Mucosa of descending colon (tissue), 3 donors: ENCODE data around the gene PXDN. TPM values are rescaled to one million over a fixed set of nuclear protein-coding genes. Genes with fewer than 3 reads are reported as not detected.
A peak's percentile ranks its signal among the peaks of the same experiment; 100 is the strongest.
"Not testable (repeated sequence)": the region's sequence is repeated elsewhere in the genome, so short reads cannot be mapped to it uniquely, and the experiment has no call there.

ENCODE experiments used
- ATAC-seq: fragments of 200-7000 bp; cut with Tn5 transposase; one replicate; pipeline ENCODE4 v1.9.1; 2020; ENCODE audit warnings: mild to moderate bottlenecking, moderate library complexity
- DNase-seq, 3 donors: peaks; one replicate each; pipeline ENCODE4 v3.0.0-alpha.2; 2020
- H3K36me3 ChIP-seq: fragments of 200-600 bp; one replicate; pipeline ENCODE4 v1.8.0; 2021; ENCODE audit warnings: low read depth, mild to moderate bottlenecking
- H3K4me1 ChIP-seq: fragments of 200-600 bp; one replicate; pipeline ENCODE4 v1.8.0; 2021; ENCODE audit warnings: low read depth, mild to moderate bottlenecking
- H3K4me3 ChIP-seq: fragments of 200-600 bp; one replicate; pipeline ENCODE4 v1.8.0; 2021; ENCODE audit warnings: mild to moderate bottlenecking
- H3K9me3 ChIP-seq: fragments of 200-600 bp; one replicate; pipeline ENCODE4 v1.8.0; 2021; ENCODE audit warnings: mild to moderate bottlenecking
- intact Hi-C, 2 donors: fragments of 100-400 bp; cut with DNase I in 1 of 2; cut with micrococcal nuclease in 1 of 2; formaldehyde crosslinking; loops; one replicate each; pipeline versions ENCODE4 v1.11.0 to v1.11.1; 2022; cut with DNase I, micrococcal nuclease
- total RNA-seq, 3 donors: library from RNA; stranded (reverse); fragmentation: NEBNext Ultra II Directional in 2 of 3; extraction: Animal tissue kit (Norgen Biotek cat#: 25700) in 2 of 3; gene quantifications; one replicate each; pipeline versions ENCODE4 v1.2.1 to v1.2.4, GENCODE V29; 2021 to 2023
- TF ChIP-seq, protein P1 (sequence below): fragments of 200-600 bp; IDR thresholded peaks from one replicate; pipeline ENCODE4 v1.8.0; 2022; ENCODE audit warnings: antibody characterized with exemption, mild to moderate bottlenecking
- donor health status: DM: no; HTN: no; CAD: no; lungs with moderate emphysema.
- donor health status: DM: no; HTN: no; CAD: no.
- donor health status: DM: no; HTN: yes; CAD: no.

PXDN gene
- total RNA-seq, 3 donors from 2014 or later, result 9.3 to 52.4 (median 11.9) TPM

DNA sequence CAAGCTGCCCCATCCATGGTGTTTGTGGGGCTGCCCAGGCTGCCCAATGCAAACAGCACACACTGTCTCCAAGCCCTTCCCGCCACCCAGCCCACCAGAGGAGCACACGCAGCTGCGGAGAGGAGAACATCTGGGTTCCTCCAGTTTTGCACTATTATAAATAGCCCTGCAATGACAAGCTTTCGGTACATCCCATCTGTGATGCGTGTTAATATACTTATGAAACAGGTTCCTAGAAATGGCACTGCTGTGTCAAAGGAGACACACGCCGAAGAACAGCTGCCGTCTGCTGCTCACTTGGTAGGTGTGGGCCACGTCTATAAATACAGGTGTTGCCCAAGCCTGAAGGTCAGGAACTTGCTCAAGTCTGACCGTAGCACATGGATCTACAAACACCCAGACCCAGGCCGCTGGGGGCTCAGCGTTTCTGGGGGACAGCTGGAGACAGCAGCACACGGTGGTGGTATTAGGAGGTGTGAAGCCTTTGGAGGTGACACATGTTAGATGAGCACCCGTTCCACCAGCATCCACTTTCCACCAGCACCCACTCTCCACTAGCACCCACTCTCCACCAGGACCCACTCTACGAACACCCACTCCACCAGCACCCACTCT is 34.3 kb downstream of the PXDN start:
- intact Hi-C loops, result no loop called here
- DNase-seq, result no peak
- Histone ChIP-seq H3K36me3 (no peaks in the 10 kb centered on the region), H3K4me1 (peaks cover 15% of the 10 kb centered on the region), H3K9me3 (no peaks in the 10 kb centered on the region), H3K4me3 (no peak overlapping the region)
- no peak for ATAC-seq
- TF ChIP-seq, protein P1, sequence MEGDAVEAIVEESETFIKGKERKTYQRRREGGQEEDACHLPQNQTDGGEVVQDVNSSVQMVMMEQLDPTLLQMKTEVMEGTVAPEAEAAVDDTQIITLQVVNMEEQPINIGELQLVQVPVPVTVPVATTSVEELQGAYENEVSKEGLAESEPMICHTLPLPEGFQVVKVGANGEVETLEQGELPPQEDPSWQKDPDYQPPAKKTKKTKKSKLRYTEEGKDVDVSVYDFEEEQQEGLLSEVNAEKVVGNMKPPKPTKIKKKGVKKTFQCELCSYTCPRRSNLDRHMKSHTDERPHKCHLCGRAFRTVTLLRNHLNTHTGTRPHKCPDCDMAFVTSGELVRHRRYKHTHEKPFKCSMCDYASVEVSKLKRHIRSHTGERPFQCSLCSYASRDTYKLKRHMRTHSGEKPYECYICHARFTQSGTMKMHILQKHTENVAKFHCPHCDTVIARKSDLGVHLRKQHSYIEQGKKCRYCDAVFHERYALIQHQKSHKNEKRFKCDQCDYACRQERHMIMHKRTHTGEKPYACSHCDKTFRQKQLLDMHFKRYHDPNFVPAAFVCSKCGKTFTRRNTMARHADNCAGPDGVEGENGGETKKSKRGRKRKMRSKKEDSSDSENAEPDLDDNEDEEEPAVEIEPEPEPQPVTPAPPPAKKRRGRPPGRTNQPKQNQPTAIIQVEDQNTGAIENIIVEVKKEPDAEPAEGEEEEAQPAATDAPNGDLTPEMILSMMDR, result no peak

DNA sequence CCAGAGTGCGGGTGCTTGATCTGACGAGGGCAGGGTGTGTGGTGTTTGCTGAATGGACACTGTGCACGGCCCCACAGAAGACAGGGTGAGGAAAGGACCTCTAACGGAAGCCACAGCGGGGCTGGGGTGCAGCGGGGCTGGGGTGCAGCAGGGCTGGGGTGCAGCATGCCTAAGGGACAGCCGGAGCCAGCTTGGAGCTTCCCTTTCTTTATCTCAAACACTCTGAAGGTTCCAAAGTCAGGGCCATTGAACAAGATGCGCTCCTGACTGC is 35.0 kb downstream of the PXDN start:
- no peaks in the 10 kb centered on the region for H3K9me3 ChIP-seq
- H3K36me3 ChIP-seq, result no peaks in the 10 kb centered on the region
- no peak overlapping the region for H3K4me3 ChIP-seq
- DNase-seq, result no peak
- peaks cover 15% of the 10 kb centered on the region for H3K4me1 ChIP-seq
- no peak for ATAC-seq
- intact Hi-C loops, result no loop called here
- TF ChIP-seq, protein P1, result no peak

DNA sequence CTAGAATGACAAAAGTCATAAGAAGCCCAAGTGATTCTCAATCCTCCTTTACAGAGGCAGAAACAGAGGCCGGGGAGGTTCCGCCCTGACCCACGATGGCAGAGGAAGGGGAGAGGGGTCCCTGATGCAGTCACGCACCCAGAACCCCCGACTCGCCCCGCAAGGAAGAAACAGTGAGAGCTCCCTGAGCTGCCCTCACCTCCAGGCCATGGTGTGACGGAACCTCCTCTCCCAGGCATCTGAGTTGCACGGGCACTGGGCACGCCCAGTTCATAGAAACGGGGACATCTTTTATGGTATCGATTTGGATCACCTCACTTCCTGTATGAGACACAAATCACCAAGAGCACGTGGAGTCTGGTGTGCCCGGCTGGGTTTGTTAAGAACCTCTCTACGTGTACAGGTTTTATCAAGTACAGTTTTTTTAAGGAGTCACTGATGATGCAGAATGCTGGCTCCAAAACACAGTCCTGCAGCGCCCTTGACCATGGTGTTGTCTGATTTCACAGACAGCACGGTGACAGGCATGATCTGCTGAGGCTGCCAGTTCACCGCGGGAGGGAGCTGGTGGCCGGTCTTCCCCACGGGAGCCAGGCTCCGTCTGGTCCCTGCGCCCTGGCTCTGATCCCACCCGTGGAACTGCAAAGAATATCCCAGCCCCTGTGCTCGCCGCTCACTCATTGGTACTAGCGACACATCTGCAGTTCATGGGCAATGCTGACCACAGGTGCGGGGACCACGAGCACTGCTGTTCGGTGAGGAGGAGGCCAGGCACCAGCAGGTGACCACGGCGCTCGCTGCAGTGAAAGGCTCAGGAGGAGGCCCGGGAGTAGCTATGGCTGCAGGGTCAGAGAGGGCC is 35.6 kb downstream of the PXDN start:
- ATAC-seq (peak; percentile 66), DNase-seq (no peak)
- H3K9me3 ChIP-seq, result no peaks in the 10 kb centered on the region
- intact Hi-C loops, result no loop called here
- TF ChIP-seq, protein P1, result no peak
- peaks cover 15% of the 10 kb centered on the region for H3K4me1 ChIP-seq
- no peaks in the 10 kb centered on the region for H3K36me3 ChIP-seq
- no peak overlapping the region for H3K4me3 ChIP-seq

DNA sequence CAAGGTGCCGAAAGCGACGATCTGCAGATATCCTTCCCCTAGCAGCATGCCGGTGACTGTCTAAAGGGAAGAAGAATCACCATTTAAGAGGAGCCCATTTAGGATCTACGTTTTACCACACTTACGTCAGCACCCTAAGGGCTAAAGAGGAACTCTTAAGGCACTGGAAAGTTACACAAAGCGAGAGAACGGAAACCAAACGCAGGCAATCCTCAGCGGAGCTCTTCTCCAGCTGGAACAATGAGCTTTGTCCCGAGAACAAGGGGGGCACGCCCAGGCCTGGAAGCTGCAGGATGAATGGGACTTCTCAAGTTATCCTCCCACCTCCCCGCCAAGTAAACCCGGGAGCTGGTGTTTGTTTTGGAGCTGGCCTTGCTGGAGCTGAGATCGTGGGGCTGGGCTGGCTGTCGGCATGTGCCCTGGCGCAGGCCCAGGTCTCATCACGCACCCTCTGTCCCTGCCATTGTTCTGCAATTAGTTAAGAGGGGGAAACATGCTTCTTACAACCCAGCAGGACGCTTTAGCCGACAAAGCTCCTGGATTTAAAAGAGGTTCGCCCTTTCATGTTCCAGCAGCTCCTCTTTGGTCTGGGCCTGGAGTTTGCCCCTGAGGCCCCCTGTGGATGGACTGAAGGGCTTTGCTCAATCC is 36.4 kb downstream of the PXDN start:
- intact Hi-C loops, result no loop called here
- DNase-seq, result peak in 2 of 3 donors; percentile 63 to 70
- H3K4me1 ChIP-seq, result peaks cover 15% of the 10 kb centered on the region

DNA sequence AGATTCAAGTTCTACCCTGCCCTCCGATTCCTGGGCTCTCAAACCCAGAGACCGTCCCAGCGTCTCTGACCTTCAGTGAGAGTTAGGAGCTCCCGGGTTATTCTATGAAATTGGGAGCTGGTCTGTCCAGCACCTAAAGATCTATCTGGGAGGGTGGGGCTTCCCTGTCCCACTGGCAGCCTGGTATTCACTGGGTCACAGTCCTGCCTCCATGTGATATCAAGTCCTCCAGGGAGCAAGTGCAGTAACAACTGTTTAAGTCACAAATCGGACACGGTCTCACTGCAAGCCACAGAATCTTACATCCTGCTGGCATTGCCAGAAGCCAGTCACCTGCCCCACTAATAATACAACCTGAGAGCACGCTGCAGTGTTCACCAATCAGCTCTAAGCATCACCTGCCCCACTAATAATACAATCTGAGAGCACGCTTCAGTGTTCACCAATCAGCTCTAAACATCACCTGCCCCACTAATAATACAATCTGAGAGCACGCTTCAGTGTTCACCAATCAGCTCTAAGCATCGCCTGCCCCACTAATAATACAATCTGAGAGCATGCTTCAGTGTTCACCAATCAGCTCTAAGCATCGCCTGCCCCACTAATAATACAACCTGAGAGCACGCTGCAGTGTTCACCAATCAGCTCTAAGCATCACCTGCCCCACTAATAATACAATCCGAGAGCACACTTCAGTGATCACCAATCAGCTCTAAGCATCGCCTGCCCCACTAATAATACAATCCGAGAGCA is 38.0 kb downstream of the PXDN start:
- H3K4me3 ChIP-seq, ATAC-seq, H3K36me3 ChIP-seq, DNase-seq, H3K9me3 ChIP-seq, intact Hi-C loops: not testable (repeated sequence)
- H3K4me1 ChIP-seq, result peaks cover 15% of the 10 kb centered on the region

More for the DNA sequence above, 36.4 kb downstream of the PXDN start:
- ATAC-seq, result peak; percentile 75
- Histone ChIP-seq H3K9me3 (no peaks in the 10 kb centered on the region), H3K4me3 (no peak overlapping the region), H3K36me3 (no peaks in the 10 kb centered on the region)
- TF ChIP-seq, protein P1, result no peak
